ENCODE measurements around the gene ITGA1. TPM values are rescaled to one million over a fixed set of nuclear protein-coding genes. Genes with fewer than 3 reads are reported as not detected.

Gene ITGA1
- total and polyA plus RNA-seq, 2 of the 13 experiments (the other 11 are each of a cell fraction or from before 2014, with no cell fraction given) = 23.1 to 28.6 TPM

GRCh38 chr5:52989025-52989780 is 201.5 kb downstream of the ITGA1 start, which contains the start of gene ITGA2 (continued):
- TF ChIP-seq ZBTB40 (IDR thresholded peaks at IDR 0.05) (no peak), ZBTB40 (CRISPR knock-in tag; IDR thresholded peaks at IDR 0.05) (peak; percentile 43; the same call in 1 of the 2 replicates), SOX6 (IDR thresholded peaks at IDR 0.05) (no peak), SOX6 (CRISPR knock-in tag; IDR thresholded peaks at IDR 0.05) (peak; percentile 72), FUBP1 (CRISPR knock-in tag; IDR thresholded peaks at IDR 0.05; ENCODE audit: borderline replicate concordance) (no peak), HCFC1 (IDR thresholded peaks at IDR 0.05; ENCODE audit: low read depth, low read length) (no peak), MEF2D (CRISPR knock-in tag; IDR thresholded peaks at IDR 0.05) (peak; percentile 17; the same call in 1 of the 2 replicates), ZNF546 (CRISPR knock-in tag; conservative IDR thresholded peaks at IDR 0.05) (0 out of 2 replicates have a peak, but pooled peaks have one; percentile 40), RAD51 (IDR thresholded peaks at IDR 0.05; ENCODE audit: borderline replicate concordance) (no peak), SNAPC2 (CRISPR knock-in tag; IDR thresholded peaks at IDR 0.05) (0 out of 2 replicates have a peak, but pooled peaks have one; percentile 84), KMT2B (CRISPR knock-in tag; IDR thresholded peaks at IDR 0.05) (peak; percentile 66; the same call in 1 of the 2 replicates), ZNF382 (CRISPR knock-in tag; IDR thresholded peaks at IDR 0.05; ENCODE audit: borderline replicate concordance) (no peak), ISX (CRISPR knock-in tag; conservative IDR thresholded peaks at IDR 0.05) (no peak), ZSCAN30 (CRISPR knock-in tag; IDR thresholded peaks at IDR 0.05) (no peak), HNF4A (CRISPR knock-in tag; IDR thresholded peaks at IDR 0.05) (no peak), ZFP1 (CRISPR knock-in tag; IDR thresholded peaks at IDR 0.05) (no peak), ZNF281 (CRISPR knock-in tag; IDR thresholded peaks at IDR 0.05; ENCODE audit: borderline replicate concordance) (no peak)

Data from HepG2 (cell line).